Adrenal gland (tissue), 12 donors: ENCODE results near the gene PLEKHA7. TPM values are rescaled to one million over a fixed set of nuclear protein-coding genes. Genes with fewer than 3 reads are reported as not detected.

Experiments used
- DNase-seq, 7 donors: peaks; one replicate each; pipeline ENCODE4 v3.0.0-alpha.2; 2019 to 2020
- H3K27ac ChIP-seq, 5 donors: fragments of 200-600 bp; sonication (generic) in 4 of 5; 1 replicate in 3 of 5; 2 replicates in 2 of 5; pipeline versions ENCODE4 v1.5.1 to v1.8.0; 2016 to 2020; ENCODE audit warnings: mild to moderate bottlenecking in 1 of 5
- H3K27me3 ChIP-seq: fragments of 200-600 bp; 2 replicates; pipeline ENCODE4 v1.8.0; 2021
- H3K36me3 ChIP-seq, 2 donors: fragments of 200-600 bp; replicated peaks in 1 of 2; 1 replicate in 1 of 2; 2 replicates in 1 of 2; pipeline versions ENCODE4 v1.5.1 to v1.8.0; 2018 to 2022
- H3K4me1 ChIP-seq, 2 donors: fragments of 200-600 bp; replicated peaks in 1 of 2; 1 replicate in 1 of 2; 2 replicates in 1 of 2; pipeline versions ENCODE4 v1.5.1 to v1.8.0; 2018 to 2021
- H3K4me3 ChIP-seq, 4 donors: fragments of 200-600 bp; sonication (generic) in 3 of 4; one replicate each; pipeline ENCODE4 v1.5.1; 2016 to 2018
- H3K9me3 ChIP-seq, 3 donors: fragments of 200-600 bp; sonication (generic) in 1 of 3; replicated peaks in 1 of 3; 1 replicate in 2 of 3; 2 replicates in 1 of 3; pipeline versions ENCODE4 v1.5.1 to v1.8.0; 2016 to 2021
- POLR2A ChIP-seq, 2 donors: fragments of 450-650 bp; IDR thresholded peaks; one replicate each; pipeline ENCODE4 v1.6.1; 2017; ENCODE audit warnings: antibody characterized with exemption in 2 of 2, mild to moderate bottlenecking in 2 of 2, moderate library complexity in 1 of 2
- WGBS, 4 donors: extraction: QIAGEN DNeasy Blood & Tissue Kit in 2 of 4; methylation state at CpG; one replicate each; pipeline versions ENCODE4 v1.1.5 to v1.1.7; 2013 to 2017; 5-methylcytosine and 5-hydroxymethylcytosine counted together
- intact Hi-C, 2 donors: fragments of 100-400 bp; cut with DNase I; formaldehyde crosslinking; loops; one replicate each; pipeline versions ENCODE4 v1.14.1 to v1.15.0; 2022 to 2023
- polyA plus RNA-seq, 3 donors: library from polyadenylated mRNA; stranded (reverse); fragments of 200-250 nt in 2 of 3; fragments of 350-450 nt in 1 of 3; fragmentation: Illumina TruSeq in 1 of 3; extraction: RNeasy Lipid Tissue Mini Kit (QIAGEN cat#74804) in 1 of 3; gene quantifications; one replicate each; pipeline ENCODE4 v1.2.3, GENCODE V29; 2013 to 2014
- total RNA-seq, 9 donors: library from RNA; depleted of rRNA in 4 of 9; stranded (reverse); fragments of >200 nt in 4 of 9; fragments of 120-200 nt in 1 of 9; fragmentation: NEBNext Ultra II Directional in 1 of 9; extraction: Animal tissue kit (Norgen Biotek cat#: 25700) in 1 of 9; gene quantifications; one replicate each; pipeline versions ENCODE4 v1.1.0 to v1.2.4, GENCODE V29; 2013 to 2023
- TF ChIP-seq, protein P1 (sequence below), 6 experiments: fragments of 450-650 bp in 4 of 6; fragments of 200-600 bp in 2 of 6; sonication (generic) in 1 of 6; IDR thresholded peaks; 1 replicate in 5 of 6; 2 replicates in 1 of 6; pipeline versions ENCODE4 v1.5.1 to v1.8.0; 2016 to 2021; ENCODE audit warnings: antibody characterized with exemption in 6 of 6, mild to moderate bottlenecking in 2 of 6, moderate library complexity in 1 of 6
- donor health status: healthy with polysubstance abuse.
- donor health status: Bipolar disorder and iron deficiency.
- donor health status: DM: yes; HTN: yes; CAD: no.
- donor health status: DM: no; HTN: no; CAD: no.
- donor health status: DM: no; HTN: no; CAD: no.
- donor health status: DM: yes; HTN: yes; CAD: no.

The PLEKHA7 gene
- total and polyA plus RNA-seq, 12 donors: 0.54 to 23.7 (median 2.7) TPM

GRCh38 chr11:16876053-16876752 lies 138.0 kb downstream of the PLEKHA7 start:
- intact Hi-C loops: loop anchor here (5.0 to 10.0 kb wide), 2 partner anchors 51 to 54 kb away; no protein-coding TSS in a partner anchor
- no peaks in the 10 kb centered on the region for H3K9me3 ChIP-seq
- TF ChIP-seq, protein P1, sequence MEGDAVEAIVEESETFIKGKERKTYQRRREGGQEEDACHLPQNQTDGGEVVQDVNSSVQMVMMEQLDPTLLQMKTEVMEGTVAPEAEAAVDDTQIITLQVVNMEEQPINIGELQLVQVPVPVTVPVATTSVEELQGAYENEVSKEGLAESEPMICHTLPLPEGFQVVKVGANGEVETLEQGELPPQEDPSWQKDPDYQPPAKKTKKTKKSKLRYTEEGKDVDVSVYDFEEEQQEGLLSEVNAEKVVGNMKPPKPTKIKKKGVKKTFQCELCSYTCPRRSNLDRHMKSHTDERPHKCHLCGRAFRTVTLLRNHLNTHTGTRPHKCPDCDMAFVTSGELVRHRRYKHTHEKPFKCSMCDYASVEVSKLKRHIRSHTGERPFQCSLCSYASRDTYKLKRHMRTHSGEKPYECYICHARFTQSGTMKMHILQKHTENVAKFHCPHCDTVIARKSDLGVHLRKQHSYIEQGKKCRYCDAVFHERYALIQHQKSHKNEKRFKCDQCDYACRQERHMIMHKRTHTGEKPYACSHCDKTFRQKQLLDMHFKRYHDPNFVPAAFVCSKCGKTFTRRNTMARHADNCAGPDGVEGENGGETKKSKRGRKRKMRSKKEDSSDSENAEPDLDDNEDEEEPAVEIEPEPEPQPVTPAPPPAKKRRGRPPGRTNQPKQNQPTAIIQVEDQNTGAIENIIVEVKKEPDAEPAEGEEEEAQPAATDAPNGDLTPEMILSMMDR (IDR thresholded peaks at IDR 0.05): no peak
- TF ChIP-seq POLR2A (IDR thresholded peaks at IDR 0.05): no peak
- no peaks in the 10 kb centered on the region for H3K27me3 ChIP-seq
- no peak overlapping the region for H3K27ac ChIP-seq
- H3K4me1 ChIP-seq: peaks cover 9 to 15% of the 10 kb centered on the region in 2 donors
- 91 to 94% (median 93%) methylated on average over 5 of the region's 5 CpGs for WGBS, 4 donors
- DNase-seq: no peak
- H3K4me3 ChIP-seq: no peak overlapping the region
- no peaks in the 10 kb centered on the region for H3K36me3 ChIP-seq

GRCh38 chr11:16874275-16874975 lies 139.8 kb downstream of the PLEKHA7 start:
- no peaks in the 10 kb centered on the region for H3K27me3 ChIP-seq
- TF ChIP-seq POLR2A (IDR thresholded peaks at IDR 0.05): no peak
- TF ChIP-seq, protein P1 (IDR thresholded peaks at IDR 0.05): no peak
- H3K36me3 ChIP-seq: no peaks in the 10 kb centered on the region
- DNase-seq: no peak
- H3K4me3 ChIP-seq: no peak overlapping the region
- no peak overlapping the region for H3K27ac ChIP-seq
- H3K4me1 ChIP-seq: no peaks in the 10 kb centered on the region
- H3K9me3 ChIP-seq: no peaks in the 10 kb centered on the region
- WGBS, 4 donors: 79 to 87% (median 82%) methylated on average over 4 of the region's 4 CpGs
- intact Hi-C loops: loop anchor here in 1 of 2 donors (10.0 kb wide), 1 partner anchor 50 kb away; no protein-coding TSS in a partner anchor

- 47 to 59% (median 56%) methylated on average over 2 of the region's 2 CpGs for WGBS, 4 donors
- no peak overlapping the region for H3K27ac ChIP-seq
- intact Hi-C loops: loop anchor here in 1 of 2 donors (10.0 kb wide), 1 partner anchor 48 kb away; no protein-coding TSS in a partner anchor
Observed at GRCh38 chr11:16873289-16873688, 140.9 kb downstream of the PLEKHA7 start.

GRCh38 chr11:16871368-16871767 lies 142.8 kb downstream of the PLEKHA7 start:
- intact Hi-C loops: loop anchor here in 1 of 2 donors (10.0 kb wide), 1 partner anchor 47 kb away; no protein-coding TSS in a partner anchor
- WGBS, 4 donors: 45 to 77% (median 71%) methylated on average over 5 of the region's 5 CpGs
- no peak overlapping the region for H3K4me3 ChIP-seq
- TF ChIP-seq, protein P1 (IDR thresholded peaks at IDR 0.05): no peak
- H3K36me3 ChIP-seq: no peaks in the 10 kb centered on the region
- no peaks in the 10 kb centered on the region for H3K4me1 ChIP-seq
- H3K9me3 ChIP-seq: no peaks in the 10 kb centered on the region
- H3K27ac ChIP-seq: no peak overlapping the region
- H3K27me3 ChIP-seq: no peaks in the 10 kb centered on the region
- no peak for DNase-seq

More at GRCh38 chr11:16873289-16873688, 140.9 kb downstream of the PLEKHA7 start:
- H3K4me3 ChIP-seq: no peak overlapping the region
- no peak for TF ChIP-seq POLR2A (IDR thresholded peaks at IDR 0.05)
- TF ChIP-seq, protein P1 (IDR thresholded peaks at IDR 0.05): no peak
- H3K4me1 ChIP-seq: no peaks in the 10 kb centered on the region
- H3K9me3 ChIP-seq: no peaks in the 10 kb centered on the region
- no peak for DNase-seq
- no peaks in the 10 kb centered on the region for H3K27me3 ChIP-seq
- no peaks in the 10 kb centered on the region for H3K36me3 ChIP-seq
